B cell (primary cell): Measurements from ENCODE around the gene PRKACB. TPM values are rescaled to one million over a fixed set of nuclear protein-coding genes. Genes with fewer than 3 reads are reported as not detected.

Experiments
- ATAC-seq: fragments of 200-7000 bp; cut with Tn5 transposase; one replicate; pipeline ENCODE4 v1.10.0; 2021; ENCODE audit warnings: low read depth, mild to moderate bottlenecking, moderate number of reproducible peaks, moderate library complexity
- CTCF ChIA-PET: fragments of 350-600 bp; sonication (Branson Sonifier 250); formaldehyde crosslinking; loops from one replicate; lab custom pipeline; 2021; ENCODE audit warnings: antibody characterized with exemption, inconsistent platforms; lab: Charles Lee
- POLR2A ChIA-PET: fragments of 350-600 bp; sonication (Branson Sonifier 250); formaldehyde crosslinking; loops from one replicate; lab custom pipeline; 2021; ENCODE audit warnings: antibody characterized with exemption; lab: Charles Lee
- DNase-seq: peaks from one replicate; pipeline ENCODE4 v3.0.0; 2013
- H2AFZ ChIP-seq: 2 replicates; pipeline ENCODE4 v1.6.1; 2012; ENCODE audit warnings: mild to moderate bottlenecking, low read depth, low read length; ENCODE audit not compliant: insufficient read depth, poor library complexity, severe bottlenecking
- H3K27ac ChIP-seq, 2 donors: 1 replicate in 1 of 2; 2 replicates in 1 of 2; pipeline ENCODE4 v1.5.1; 2012 to 2013; ENCODE audit warnings: low read length in 2 of 2, mild to moderate bottlenecking in 2 of 2, moderate library complexity in 1 of 2
- H3K27me3 ChIP-seq, 4 experiments: fragments of 200-600 bp in 1 of 4; sonication (generic) in 1 of 4; replicated peaks in 1 of 4; 1 replicate in 2 of 4; 2 replicates in 2 of 4; pipeline versions ENCODE4 v1.6.1 to v1.7.0; 2013 to 2016; ENCODE audit warnings: low read length in 3 of 4, mild to moderate bottlenecking in 2 of 4, mixed read lengths in 1 of 4, moderate library complexity in 1 of 4; ENCODE audit not compliant: insufficient read depth in 4 of 4, control insufficient read depth in 3 of 4; ENCODE audit errors: control extremely low read depth in 1 of 4
- H3K36me3 ChIP-seq, 2 experiments: replicated peaks in 1 of 2; 1 replicate in 1 of 2; 2 replicates in 1 of 2; pipeline versions ENCODE4 v1.6.1 to v1.7.1; 2013; ENCODE audit warnings: low read length in 1 of 2; ENCODE audit not compliant: insufficient read depth in 2 of 2, control insufficient read depth in 1 of 2; ENCODE audit errors: control extremely low read depth in 1 of 2, extremely low read depth in 1 of 2
- H3K4me1 ChIP-seq, 2 donors: fragments of 200-600 bp in 1 of 2; sonication (generic) in 1 of 2; 1 replicate in 1 of 2; 2 replicates in 1 of 2; pipeline versions ENCODE4 v1.5.1 to v1.6.1; 2013 to 2017; ENCODE audit warnings: low read length in 2 of 2; ENCODE audit not compliant: control insufficient read depth in 2 of 2, insufficient read depth in 2 of 2
- H3K4me2 ChIP-seq: replicated peaks from 2 replicates; pipeline ENCODE3; 2012; ENCODE audit warnings: mild to moderate bottlenecking, low read depth, low read length; ENCODE audit not compliant: poor library complexity, severe bottlenecking
- H3K4me3 ChIP-seq, 5 experiments: fragments of 200-600 bp in 1 of 5; sonication (generic) in 1 of 5; 1 replicate in 3 of 5; 2 replicates in 2 of 5; pipeline versions ENCODE4 v1.5.1 to v1.7.0; 2011 to 2016; ENCODE audit warnings: low read length in 4 of 5, mild to moderate bottlenecking in 4 of 5, low read depth in 2 of 5, control low read depth in 1 of 5, moderate library complexity in 1 of 5; ENCODE audit not compliant: insufficient read depth in 1 of 5; ENCODE audit errors: control extremely low read depth in 1 of 5, extremely low read depth in 1 of 5
- H3K79me2 ChIP-seq: fragments of 200-600 bp; sonication (generic); one replicate; pipeline ENCODE4 v1.6.0; 2016; ENCODE audit warnings: low read length; ENCODE audit not compliant: control insufficient read depth, insufficient read depth
- H3K9ac ChIP-seq: fragments of 200-600 bp; sonication (generic); 2 replicates; pipeline ENCODE4 v1.6.1; 2017; ENCODE audit warnings: mild to moderate bottlenecking, low read length, moderate library complexity
- H3K9me3 ChIP-seq, 3 donors: one replicate each; pipeline versions ENCODE4 v1.6.1 to v1.7.1; 2013; ENCODE audit warnings: low read length in 2 of 3; ENCODE audit not compliant: control insufficient read depth in 2 of 3, insufficient read depth in 1 of 3; ENCODE audit errors: control extremely low read depth in 1 of 3
- H4K20me1 ChIP-seq: 2 replicates; pipeline ENCODE4 v1.6.0; 2012; ENCODE audit warnings: mild to moderate bottlenecking, low read length; ENCODE audit not compliant: insufficient read depth, control insufficient read depth, poor library complexity, severe bottlenecking
- H3K27ac Mint-ChIP-seq: one replicate; pipeline ENCODE4 v1.8.0; 2021; ENCODE audit warnings: mixed read lengths
- H3K27me3 Mint-ChIP-seq: one replicate; pipeline ENCODE4 v1.8.0; 2021; ENCODE audit warnings: mixed read lengths
- H3K4me1 Mint-ChIP-seq: one replicate; pipeline ENCODE4 v1.8.0; 2021; ENCODE audit warnings: mixed read lengths
- H3K4me3 Mint-ChIP-seq: one replicate; pipeline ENCODE4 v1.8.0; 2021; ENCODE audit warnings: mixed read lengths
- H3K9me3 Mint-ChIP-seq: one replicate; pipeline ENCODE4 v1.8.0; 2022; ENCODE audit warnings: mixed read lengths; ENCODE audit not compliant: insufficient read depth
- CTCF ChIP-seq: fragments of 200-600 bp; IDR thresholded peaks from one replicate; pipeline ENCODE4 v1.8.0; 2022; ENCODE audit warnings: antibody characterized with exemption, mild to moderate bottlenecking
- EZH2 ChIP-seq: IDR thresholded peaks from 2 replicates; pipeline ENCODE4 v1.6.1; 2012; ENCODE audit warnings: borderline replicate concordance, low read depth, mild to moderate bottlenecking, moderate library complexity, low read length; ENCODE audit not compliant: insufficient read depth, poor library complexity, severe bottlenecking
- WGBS: methylation state at CpG from one replicate; pipeline ENCODE4 v1.1.5; 2013; ENCODE audit warnings: missing lambda C conversion rate; ENCODE audit not compliant: insufficient coverage; 5-methylcytosine and 5-hydroxymethylcytosine counted together
- intact Hi-C: fragments of 100-400 bp; cut with micrococcal nuclease; formaldehyde crosslinking; loops from one replicate; pipeline ENCODE4 v1.10.0; 2022
- polyA plus RNA-seq: library from polyadenylated mRNA; depleted of rRNA; stranded (reverse); fragments of >200 nt; gene quantifications from 2 replicates; pipeline ENCODE4 v1.2.3, GENCODE V29; 2012
- total RNA-seq, 2 donors: library from RNA; stranded (reverse); fragments of 120-200 nt in 1 of 2; gene quantifications; 1 replicate in 1 of 2; 2 replicates in 1 of 2; pipeline versions ENCODE4 v1.2.3 to v1.2.4, GENCODE V29; 2013 to 2022

PRKACB gene
- total and polyA plus RNA-seq, 2 donors (not counting 1 experiment from before 2014, with no cell fraction given), result 14.9 to 53.9 TPM

- ATAC-seq (no peak), DNase-seq (peak; percentile 53)
- TF ChIP-seq CTCF (peak; percentile 78), EZH2 (no peak)
- H3K27ac Mint-ChIP-seq, result no peak overlapping the region
- Histone ChIP-seq H3K27ac (no peak overlapping the region), H3K9ac (no peak overlapping the region), H3K27me3 (no peaks in the 10 kb centered on the region), H3K9me3 (no peaks in the 10 kb centered on the region), H3K4me1 (no peaks in the 10 kb centered on the region), H3K4me3 (no peak overlapping the region), H2AFZ (no peak overlapping the region), H4K20me1 (no peaks in the 10 kb centered on the region), H3K79me2 (no peaks in the 10 kb centered on the region), H3K36me3 (no peaks in the 10 kb centered on the region), H3K4me2 (no peak overlapping the region)
- no peaks in the 10 kb centered on the region for H3K9me3 Mint-ChIP-seq
- no peak overlapping the region for H3K4me3 Mint-ChIP-seq
- ChIA-PET POLR2A (no interaction called here), CTCF (interaction anchor here (0.7 to 9.9 kb wide), 9 partner anchors 11 to 498 kb away, joined by 3 to 93 read pairs (median 4); partner anchors contain the start of gene PRKACB)
- intact Hi-C loops, result loop anchor here (1.0 to 2.0 kb wide), 2 partner anchors 192 to 218 kb away; no protein-coding TSS in a partner anchor
- peaks cover 1% of the 10 kb centered on the region for H3K4me1 Mint-ChIP-seq
- WGBS, result 8% methylated on average over 2 of the region's 2 CpGs
- H3K27me3 Mint-ChIP-seq, result no peaks in the 10 kb centered on the region
Observed at GRCh38 chr1:84122780-84123382, 21.2 kb upstream of the PRKACB start.

- H3K9me3 ChIP-seq, result no peaks in the 10 kb centered on the region
- H3K4me2 ChIP-seq, result no peak overlapping the region
- TF ChIP-seq CTCF, result no peak
- no peak for TF ChIP-seq EZH2
- H2AFZ ChIP-seq, result no peak overlapping the region
- no peak overlapping the region for H3K9ac ChIP-seq
- H4K20me1 ChIP-seq, result no peaks in the 10 kb centered on the region
- H3K4me1 ChIP-seq, result no peaks in the 10 kb centered on the region
- H3K36me3 ChIP-seq, result no peaks in the 10 kb centered on the region
- no peaks in the 10 kb centered on the region for H3K27me3 Mint-ChIP-seq
- H3K9me3 Mint-ChIP-seq, result no peaks in the 10 kb centered on the region
- 95% methylated on average over 7 of the region's 7 CpGs for WGBS
- H3K27ac ChIP-seq, result no peak overlapping the region
- ATAC-seq, result no peak
- H3K27me3 ChIP-seq, result no peaks in the 10 kb centered on the region
- H3K4me3 ChIP-seq, result no peak overlapping the region
- no peak for DNase-seq
- intact Hi-C loops, result no loop called here
- no peak overlapping the region for H3K4me3 Mint-ChIP-seq
- peaks cover 4% of the 10 kb centered on the region for H3K4me1 Mint-ChIP-seq
- ChIA-PET CTCF (interaction anchor here (0.9 kb wide), 1 partner anchor 11 kb away, joined by 3 read pairs; no protein-coding TSS in a partner anchor), POLR2A (no interaction called here)
- H3K27ac Mint-ChIP-seq, result no peak overlapping the region
- H3K79me2 ChIP-seq, result no peaks in the 10 kb centered on the region
Observed at GRCh38 chr1:84133479-84133878, 10.6 kb upstream of the PRKACB start.
